HCT116 (cell line): ENCODE measurements around the gene SPTBN1. TPM values are rescaled to one million over a fixed set of nuclear protein-coding genes. Genes with fewer than 3 reads are reported as not detected.

ENCODE experiments used
- ATAC-seq: fragments of 200-7000 bp; cut with Tn5 transposase; 2 replicates; pipeline ENCODE4 v1.9.1; 2020; ENCODE audit warnings: mild to moderate bottlenecking, moderate library complexity
- BruUV-seq: library from RNA; stranded (reverse); fragments of 400-500 nt; replicated peaks from 2 replicates; lab custom pipeline; 2021; lab: Mats Ljungman, UMichigan
- CTCF ChIA-PET: fragments of 300-600 bp; sonication (Branson Sonifier 250); formaldehyde crosslinking; loops from one replicate; lab custom pipeline; 2021; ENCODE audit warnings: antibody characterized with exemption; lab: Charles Lee
- POLR2A ChIA-PET: fragments of 300-600, 350-600 bp; sonication (Branson Sonifier 250); formaldehyde crosslinking; loops from one replicate; lab custom pipeline; 2021; ENCODE audit warnings: antibody characterized with exemption; lab: Charles Lee
- RAD21 ChIA-PET, 2 experiments: fragments of 300-600 bp; sonication (Branson Sonifier 250); formaldehyde crosslinking; loops; one replicate each; lab custom pipeline; 2023; ENCODE audit warnings: low total read pairs in 2 of 2; ENCODE audit not compliant: uncharacterized antibody in 2 of 2, unreplicated experiment in 2 of 2, low non-redundant PET in 1 of 2; lab: Charles Lee
- DNase-seq: peaks from one replicate; pipeline ENCODE4 v3.0.0-alpha.2; 2010; ENCODE audit warnings: low read depth, low spot score
- H2AFZ ChIP-seq: fragments of 200-600 bp; shearing (Covaris generic), sonication (generic); 2 replicates; pipeline ENCODE4 v1.6.1; 2017; ENCODE audit warnings: low read depth, mixed run types, mixed read lengths, antibody characterized with exemption, low read length; ENCODE audit not compliant: poor library complexity, severe bottlenecking
- H3K27ac ChIP-seq: 2 replicates; pipeline ENCODE4 v1.5.1; 2012; ENCODE audit warnings: low read depth, low read length
- H3K27me3 ChIP-seq: fragments of 200-600 bp; sonication (generic); 2 replicates; pipeline ENCODE4 v1.6.1; 2016; ENCODE audit warnings: mixed run types, low read length, mixed read lengths; ENCODE audit not compliant: insufficient read depth
- H3K36me3 ChIP-seq, 2 experiments: fragments of 200-500 bp in 1 of 2; fragments of 200-600 bp in 1 of 2; sonication (Bioruptor generic) in 1 of 2; sonication (generic) in 1 of 2; 2 replicates each; pipeline versions ENCODE4 v1.5.1 to v1.6.1; 2014 to 2016; ENCODE audit warnings: low read length in 2 of 2, inconsistent platforms in 1 of 2, mixed read lengths in 1 of 2, mixed run types in 1 of 2; ENCODE audit not compliant: insufficient read depth in 2 of 2, control insufficient read depth in 1 of 2
- H3K4me1 ChIP-seq, 2 experiments: fragments of 200-600 bp in 1 of 2; sonication (generic) in 1 of 2; 2 replicates each; pipeline versions ENCODE4 v1.5.1 to v1.6.1; 2012 to 2017; ENCODE audit warnings: low read length in 2 of 2, inconsistent platforms in 1 of 2, mild to moderate bottlenecking in 1 of 2, mixed read lengths in 1 of 2, mixed run types in 1 of 2, moderate library complexity in 1 of 2; ENCODE audit not compliant: insufficient read depth in 2 of 2, control insufficient read depth in 1 of 2
- H3K4me2 ChIP-seq: fragments of 200-600 bp; sonication (generic); 2 replicates; pipeline ENCODE4 v1.6.1; 2017; ENCODE audit warnings: mixed run types, low read length, mixed read lengths
- H3K4me3 ChIP-seq, 2 experiments: fragments of 200-600 bp in 1 of 2; sonication (generic) in 1 of 2; replicated peaks in 1 of 2; 2 replicates each; pipeline ENCODE4 v1.5.1; 2011 to 2016; ENCODE audit warnings: low read length in 2 of 2, control low read depth in 1 of 2, low read depth in 1 of 2, mild to moderate bottlenecking in 1 of 2, mixed read lengths in 1 of 2, mixed run types in 1 of 2
- H3K79me2 ChIP-seq: fragments of 200-600 bp; sonication (generic); 2 replicates; pipeline ENCODE4 v1.6.1; 2017; ENCODE audit warnings: mild to moderate bottlenecking, mixed run types, low read length, moderate library complexity, mixed read lengths; ENCODE audit not compliant: insufficient read depth
- H3K9ac ChIP-seq: fragments of 200-600 bp; sonication (generic); 2 replicates; pipeline ENCODE4 v1.6.1; 2016; ENCODE audit warnings: low read length, mixed read lengths
- H3K9me2 ChIP-seq: fragments of 200-600 bp; sonication (generic), shearing (Covaris generic); 2 replicates; pipeline ENCODE4 v1.6.1; 2017; ENCODE audit warnings: mixed run types, mild to moderate bottlenecking, moderate library complexity; ENCODE audit not compliant: insufficient read depth
- H3K9me3 ChIP-seq, 2 experiments: fragments of 200-500 bp in 1 of 2; fragments of 200-600 bp in 1 of 2; sonication (Bioruptor generic) in 1 of 2; sonication (generic) in 1 of 2; 2 replicates each; pipeline ENCODE4 v1.6.1; 2014 to 2017; ENCODE audit warnings: low read length in 2 of 2, mixed read lengths in 2 of 2, inconsistent platforms in 1 of 2, low read depth in 1 of 2, mild to moderate bottlenecking in 1 of 2, mixed run types in 1 of 2, moderate library complexity in 1 of 2; ENCODE audit not compliant: control insufficient read depth in 1 of 2, insufficient read depth in 1 of 2
- H4K20me1 ChIP-seq: fragments of 200-600 bp; sonication (generic), shearing (Covaris generic); 2 replicates; pipeline ENCODE4 v1.6.1; 2017; ENCODE audit warnings: mixed run types, mild to moderate bottlenecking, moderate library complexity; ENCODE audit not compliant: insufficient read depth
- CBX3 ChIP-seq: IDR thresholded peaks from 2 replicates; pipeline ENCODE4 v1.6.1; 2012; ENCODE audit warnings: low read depth
- CEBPB ChIP-seq: IDR thresholded peaks from 2 replicates; pipeline ENCODE4 v1.6.1; 2012; ENCODE audit warnings: low read depth
- CTCF ChIP-seq, 3 experiments: fragments of 200-600 bp in 1 of 3; sonication (generic) in 1 of 3; IDR thresholded peaks in 2 of 3; conservative IDR thresholded peaks in 1 of 3; 2 replicates each; pipeline ENCODE4 v1.5.1; 2012 to 2017; ENCODE audit warnings: low read depth in 2 of 3, low read length in 2 of 3, antibody characterized with exemption in 1 of 3, borderline replicate concordance in 1 of 3, control low read depth in 1 of 3, mild to moderate bottlenecking in 1 of 3, mixed read lengths in 1 of 3, mixed run types in 1 of 3, moderate library complexity in 1 of 3; ENCODE audit not compliant: insufficient read depth in 1 of 3
- ELF1 ChIP-seq: IDR thresholded peaks from 2 replicates; pipeline ENCODE4 v1.6.1; 2012; ENCODE audit warnings: low read depth, borderline replicate concordance
- EZH2 ChIP-seq: fragments of 200-600 bp; sonication (generic); IDR thresholded peaks from 2 replicates; pipeline ENCODE4 v1.6.1; 2017; ENCODE audit warnings: antibody characterized with exemption, mixed run types
- EZH2phosphoT487 ChIP-seq: fragments of 200-600 bp; IDR thresholded peaks from 2 replicates; pipeline ENCODE4 v1.6.1; 2018; ENCODE audit warnings: antibody characterized with exemption, borderline replicate concordance
- JUND ChIP-seq: IDR thresholded peaks from 2 replicates; pipeline ENCODE4 v1.6.1; 2012
- POLR2A ChIP-seq: IDR thresholded peaks from 2 replicates; pipeline ENCODE4 v1.7.0; 2011; ENCODE audit warnings: borderline replicate concordance; ENCODE audit not compliant: insufficient read depth, insufficient read length; ENCODE audit errors: extremely low read depth
- RAD21 ChIP-seq: IDR thresholded peaks from 2 replicates; pipeline ENCODE4 v1.6.1; 2012; ENCODE audit warnings: low read depth, mild to moderate bottlenecking
- REST ChIP-seq: IDR thresholded peaks from 2 replicates; pipeline ENCODE4 v1.6.1; 2012; ENCODE audit warnings: low read depth
- SIN3A ChIP-seq: IDR thresholded peaks from 2 replicates; pipeline ENCODE4 v1.6.1; 2012; ENCODE audit warnings: low read depth
- SRF ChIP-seq: IDR thresholded peaks from 2 replicates; pipeline ENCODE4 v1.6.1; 2012; ENCODE audit warnings: low read depth
- TCF7L2 ChIP-seq: IDR thresholded peaks from 2 replicates; pipeline ENCODE4 v1.7.0; 2011; ENCODE audit warnings: borderline replicate concordance, inconsistent platforms; ENCODE audit not compliant: insufficient read depth, insufficient read length; ENCODE audit errors: extremely low read depth
- ZBTB33 ChIP-seq: IDR thresholded peaks from 2 replicates; pipeline ENCODE4 v1.6.1; 2011; ENCODE audit warnings: mild to moderate bottlenecking, low read length, moderate library complexity; ENCODE audit not compliant: insufficient replicate concordance; ENCODE audit errors: extremely low read depth
- intact Hi-C: fragments of 100-400 bp; cut with micrococcal nuclease; formaldehyde crosslinking; loops from 2 replicates; pipeline ENCODE4 v1.10.0; 2022
- total RNA-seq: library from RNA; stranded (reverse); gene quantifications from one replicate; pipeline ENCODE4 v1.2.1, GENCODE V29; 2021; ENCODE audit not compliant: unreplicated experiment
- TF ChIP-seq, protein P1 (sequence below): IDR thresholded peaks from 2 replicates; pipeline ENCODE4 v1.6.1; 2012

Gene SPTBN1
- total RNA-seq, 1 experiment from 2014 or later = 84.4 TPM

GRCh38 chr2:54417577-54417976, 38.5 kb upstream of the SPTBN1 start:
- Histone ChIP-seq H3K27me3 (no peaks in the 10 kb centered on the region), H3K9me2 (no peaks in the 10 kb centered on the region), H4K20me1 (no peaks in the 10 kb centered on the region), H3K79me2 (no peaks in the 10 kb centered on the region), H3K4me3 (no peak overlapping the region), H3K4me2 (no peak overlapping the region), H3K9me3 (peaks cover 0 to 2% of the 10 kb centered on the region in 2 experiments; a peak in 1 of 4 replicates), H3K27ac (no peak overlapping the region), H3K4me1 (peaks cover 0 to 6% of the 10 kb centered on the region in 2 experiments; a peak in 2 of 4 replicates), H2AFZ (no peak overlapping the region), H3K36me3 (no peaks in the 10 kb centered on the region), H3K9ac (no peak overlapping the region)
- ChIA-PET CTCF (no interaction called here), RAD21 (no interaction called here), POLR2A (no interaction called here)
- BruUV-seq = no TSS peak
- no peak for TF ChIP-seq EZH2phosphoT487
- TF ChIP-seq, protein P1, sequence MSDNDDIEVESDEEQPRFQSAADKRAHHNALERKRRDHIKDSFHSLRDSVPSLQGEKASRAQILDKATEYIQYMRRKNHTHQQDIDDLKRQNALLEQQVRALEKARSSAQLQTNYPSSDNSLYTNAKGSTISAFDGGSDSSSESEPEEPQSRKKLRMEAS = no peak
- TF ChIP-seq TCF7L2 = no peak
- no peak for TF ChIP-seq POLR2A
- TF ChIP-seq REST = no peak
- no peak for TF ChIP-seq RAD21
- TF ChIP-seq SIN3A = no peak
- TF ChIP-seq CEBPB = no peak
- no peak for TF ChIP-seq SRF
- TF ChIP-seq EZH2 = no peak
- TF ChIP-seq CBX3 = no peak
- no peak for TF ChIP-seq ZBTB33
- no peak for TF ChIP-seq CTCF (IDR thresholded peaks at IDR 0.05 in 2 of 3, conservative IDR thresholded peaks at IDR 0.05 in 1 of 3; ENCODE audit: borderline replicate concordance in 1 of 3, insufficient read depth in 1 of 3, low read depth in 2 of 3, low read length in 2 of 3)
- TF ChIP-seq JUND = no peak
- no peak for TF ChIP-seq ELF1
- intact Hi-C loops = no loop called here
- DNase-seq (no peak), ATAC-seq (no peak)
